ENCODE data around the gene UST.
"Not testable (repeated sequence)": the region's sequence is repeated elsewhere in the genome, so short reads cannot be mapped to it uniquely, and the experiment has no call there.

The UST gene

DNA sequence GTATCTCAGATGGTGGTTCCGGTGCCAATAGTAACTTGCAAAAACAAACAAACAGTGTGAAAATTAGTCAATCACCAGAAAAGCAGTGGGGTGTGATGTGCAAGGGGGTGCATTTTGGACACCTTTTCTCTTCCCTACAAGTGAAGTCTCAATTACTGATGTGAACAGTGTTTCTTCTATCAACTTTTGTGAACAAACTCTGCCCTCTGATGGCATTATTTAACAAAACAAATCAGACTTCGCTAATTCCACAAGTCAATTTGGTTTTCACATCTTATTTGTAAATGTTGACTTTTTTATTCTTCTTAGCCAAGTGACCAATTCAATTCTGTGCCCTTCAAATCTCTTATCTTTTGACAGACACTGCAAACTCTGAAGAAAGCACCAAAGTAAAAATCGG, 212.2 kb downstream of the UST start:
- DNase-seq: no peak

DNA sequence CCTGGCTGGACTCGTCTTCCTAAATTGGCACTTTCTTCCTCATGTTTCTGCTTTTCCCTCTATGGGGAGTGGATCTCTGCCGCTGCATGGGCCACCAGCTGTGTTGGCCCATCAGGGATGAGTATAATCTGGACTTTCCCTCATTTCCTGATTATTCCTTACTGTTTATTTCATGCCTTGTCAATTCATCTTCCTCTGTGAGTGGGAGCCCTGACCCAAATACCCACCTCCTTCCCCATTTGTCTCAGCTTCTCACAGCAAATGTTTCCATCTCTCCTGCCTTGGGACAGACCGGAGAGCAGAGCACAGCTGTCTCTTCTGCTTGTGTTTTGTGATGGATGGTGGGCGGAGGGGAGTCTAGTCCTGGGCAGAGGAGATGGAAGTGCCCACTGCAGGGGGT, 212.7 kb downstream of the UST start:
- DNase-seq: no peak

DNA sequence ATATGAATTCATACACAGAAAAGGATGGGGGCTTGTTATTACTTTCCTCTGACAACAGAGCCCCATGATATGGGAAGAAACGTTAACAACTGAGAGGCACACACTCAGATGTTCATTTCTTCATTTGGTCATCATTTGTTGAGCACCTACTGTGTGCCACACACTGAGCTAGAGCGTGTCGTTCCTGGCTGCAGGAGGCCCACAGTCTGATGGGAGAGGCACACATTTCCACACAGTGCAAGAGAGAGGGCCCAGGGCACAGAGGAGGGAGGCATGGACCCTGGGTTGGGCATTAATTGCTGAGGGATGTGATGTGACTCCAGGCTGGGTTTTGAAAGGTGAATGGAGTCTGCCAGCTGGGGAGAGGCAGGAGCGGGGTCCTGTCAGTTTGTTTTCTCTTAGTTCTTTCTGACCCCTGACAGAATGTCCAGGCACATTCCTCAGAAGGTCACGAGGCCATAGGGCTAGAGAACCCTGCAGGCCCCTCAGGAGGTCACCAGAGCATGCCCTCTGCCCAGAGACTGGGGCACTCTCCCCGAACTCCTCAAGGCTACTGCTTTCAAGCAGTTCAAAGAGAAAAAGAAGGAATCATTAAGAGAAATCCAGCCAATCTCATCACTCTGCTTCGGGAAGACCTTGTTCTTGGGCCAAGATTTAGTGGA, 216.2 kb downstream of the UST start:
- DNase-seq: no peak

DNA sequence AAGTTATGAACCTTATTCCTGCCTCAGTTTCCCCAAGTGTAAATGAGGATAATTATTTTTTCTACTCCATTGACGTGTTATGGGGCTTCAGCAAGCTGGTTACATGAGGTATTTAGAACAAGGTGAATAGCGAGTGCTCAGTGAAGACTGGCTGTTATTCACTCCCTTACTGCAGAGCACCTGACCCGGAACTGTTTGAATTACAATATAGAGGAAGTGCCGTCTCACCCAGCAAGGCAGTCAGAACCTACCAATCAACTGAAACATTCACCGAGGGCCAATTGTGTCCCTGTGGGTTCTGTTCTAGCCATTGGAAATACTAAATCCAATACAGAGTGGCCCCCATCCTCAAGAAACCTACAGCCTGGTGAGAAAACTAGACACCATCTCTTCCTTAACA, 216.9 kb downstream of the UST start:
- no peak for DNase-seq

DNA sequence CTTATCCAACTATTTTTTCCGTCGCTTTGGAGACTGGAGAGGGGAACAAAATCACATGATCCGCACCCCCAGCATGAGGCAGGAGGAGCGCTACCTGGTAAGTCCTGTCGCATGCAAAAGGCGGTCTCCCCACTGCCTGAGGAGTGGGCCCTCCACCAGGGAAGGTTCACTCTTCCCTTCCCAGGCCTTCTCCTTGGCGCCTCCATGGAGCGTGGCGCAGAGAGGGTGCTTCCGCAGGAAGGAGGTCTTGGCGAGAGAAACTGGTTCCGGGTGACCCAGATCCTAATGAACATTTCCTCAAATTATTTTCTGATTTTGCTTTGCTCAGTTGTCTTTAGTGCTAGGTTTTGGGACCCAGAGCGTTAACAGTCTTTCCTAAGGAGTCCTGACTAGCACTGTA, 217.6 kb downstream of the UST start:
- no peak for DNase-seq

DNA sequence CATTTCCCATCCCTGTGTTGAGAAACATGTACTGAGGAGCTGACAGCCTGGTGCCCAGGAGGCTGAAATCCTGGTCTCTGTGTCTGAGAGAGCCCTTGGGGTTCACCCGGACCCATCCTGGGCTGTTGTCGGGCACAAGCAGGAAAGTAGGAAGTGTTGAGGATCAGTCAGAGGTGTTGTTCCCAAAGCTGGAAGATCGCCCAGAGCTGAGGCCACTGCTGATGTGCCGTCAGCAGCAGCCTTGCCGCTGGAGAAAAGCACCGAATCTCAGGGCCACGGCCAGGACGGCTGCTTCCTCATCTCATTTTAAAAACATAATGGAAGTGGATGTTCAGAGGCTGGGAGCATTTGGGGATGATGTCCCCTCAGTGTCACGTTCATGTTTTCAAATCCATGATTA, 218.5 kb downstream of the UST start:
- DNase-seq: no peak

DNA sequence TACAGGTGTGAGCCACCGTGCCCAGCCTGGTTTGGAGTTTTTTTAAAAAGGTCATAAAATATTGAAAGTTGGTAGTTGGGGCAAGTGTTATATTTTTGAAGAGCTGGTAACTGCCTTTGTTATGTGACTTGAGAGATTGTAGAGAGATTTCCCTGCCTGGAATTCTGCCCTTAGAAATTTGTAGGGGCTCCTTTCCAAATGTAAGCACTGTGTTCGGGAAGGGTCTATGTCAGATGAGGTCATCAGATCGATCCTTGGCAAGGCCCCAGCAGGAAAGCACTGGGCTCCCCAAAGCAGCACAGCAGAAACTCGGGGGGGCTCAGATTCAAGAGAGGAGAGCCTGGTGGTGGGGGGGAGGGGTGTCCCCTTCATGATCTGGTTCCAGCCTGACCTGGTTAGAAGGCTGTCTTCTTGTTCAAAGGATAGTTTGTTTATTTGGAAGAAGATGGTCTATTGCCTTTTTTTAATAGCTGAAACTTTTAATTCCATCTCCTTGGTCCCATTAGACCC, 220.2 kb downstream of the UST start:
- DNase-seq: no peak

DNA sequence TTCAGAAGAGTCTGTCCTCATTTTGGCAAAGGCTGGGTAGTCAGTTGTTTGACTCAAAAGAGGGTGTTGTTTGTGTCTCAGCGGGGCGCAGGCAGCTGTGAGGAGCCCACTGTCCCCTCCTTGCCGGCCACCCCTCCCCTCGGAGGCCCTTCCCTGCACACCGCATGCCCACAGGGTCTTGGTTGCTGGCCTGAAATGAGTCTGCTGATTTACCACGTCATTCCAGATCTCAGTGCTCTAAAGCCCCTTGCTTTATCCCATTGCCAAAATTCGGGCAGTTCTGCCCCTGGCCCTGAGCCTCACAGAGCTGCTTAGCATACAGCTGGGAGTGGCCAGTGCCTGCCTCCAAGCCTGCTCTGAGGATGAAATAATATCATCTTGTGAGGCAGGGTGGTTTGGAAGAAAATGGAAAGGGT, 220.7 kb downstream of the UST start:
- no peak for DNase-seq

DNA sequence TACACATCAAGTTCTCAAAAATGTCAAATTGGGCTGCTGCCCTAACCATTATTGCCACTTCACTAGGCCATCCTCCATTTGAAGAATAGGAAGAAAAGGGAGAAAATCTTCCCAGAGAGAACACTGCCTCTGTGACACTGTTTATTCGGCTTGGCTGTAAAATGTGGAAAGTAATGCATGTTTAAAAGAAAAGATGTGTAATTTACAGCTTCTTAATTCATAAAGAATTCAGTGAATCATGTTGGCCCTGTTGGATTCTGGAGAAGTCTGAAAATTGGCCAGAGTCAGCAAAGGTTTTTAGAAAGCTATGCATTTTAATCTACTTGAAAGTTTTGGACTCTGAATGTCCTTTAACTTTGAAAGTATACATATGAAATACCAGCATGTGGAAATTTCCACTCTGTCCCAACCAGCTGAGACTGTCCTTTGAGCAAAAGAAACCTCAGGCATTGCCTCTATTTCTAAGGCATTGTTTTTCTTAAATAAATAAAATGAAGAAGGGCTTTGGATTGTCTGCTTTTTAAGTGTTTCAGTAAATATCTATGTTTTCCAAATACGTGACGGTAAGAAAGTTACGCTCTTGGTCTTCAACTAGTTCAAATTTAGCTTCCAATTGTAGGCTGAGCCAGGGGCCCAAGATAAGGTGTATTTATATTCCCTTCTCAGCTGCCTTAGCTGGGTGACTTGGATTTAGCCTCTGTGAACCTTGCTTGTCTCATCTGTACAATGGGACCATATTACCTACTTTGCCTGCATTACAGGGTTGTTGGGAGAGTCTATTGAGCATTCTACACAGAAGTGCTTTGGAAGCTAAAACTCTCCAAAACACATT, 222.2 kb downstream of the UST start:
- no peak for DNase-seq

DNA sequence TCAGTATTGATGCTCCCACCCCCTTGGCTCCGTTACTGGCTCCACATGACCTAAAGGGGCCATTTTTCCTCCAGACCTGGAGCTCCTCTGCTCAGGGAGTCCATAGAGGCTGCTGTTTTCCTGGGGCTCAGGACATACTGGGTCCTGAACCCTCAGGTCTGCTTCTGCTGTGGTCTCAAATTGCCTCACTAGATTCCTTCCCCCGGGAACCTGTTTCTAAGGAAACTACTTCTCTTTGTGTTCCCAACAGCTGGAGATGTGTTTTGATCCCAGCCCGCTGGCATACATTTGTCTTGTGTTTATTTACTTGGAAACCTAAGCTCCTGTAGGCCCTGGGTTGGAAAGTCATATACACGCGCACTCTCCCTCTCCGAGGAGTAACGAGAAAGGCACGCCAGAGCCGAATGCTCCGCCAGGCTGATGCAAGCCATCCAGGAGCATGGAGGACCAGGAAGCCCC, 222.8 kb downstream of the UST start:
- no peak for DNase-seq

DNA sequence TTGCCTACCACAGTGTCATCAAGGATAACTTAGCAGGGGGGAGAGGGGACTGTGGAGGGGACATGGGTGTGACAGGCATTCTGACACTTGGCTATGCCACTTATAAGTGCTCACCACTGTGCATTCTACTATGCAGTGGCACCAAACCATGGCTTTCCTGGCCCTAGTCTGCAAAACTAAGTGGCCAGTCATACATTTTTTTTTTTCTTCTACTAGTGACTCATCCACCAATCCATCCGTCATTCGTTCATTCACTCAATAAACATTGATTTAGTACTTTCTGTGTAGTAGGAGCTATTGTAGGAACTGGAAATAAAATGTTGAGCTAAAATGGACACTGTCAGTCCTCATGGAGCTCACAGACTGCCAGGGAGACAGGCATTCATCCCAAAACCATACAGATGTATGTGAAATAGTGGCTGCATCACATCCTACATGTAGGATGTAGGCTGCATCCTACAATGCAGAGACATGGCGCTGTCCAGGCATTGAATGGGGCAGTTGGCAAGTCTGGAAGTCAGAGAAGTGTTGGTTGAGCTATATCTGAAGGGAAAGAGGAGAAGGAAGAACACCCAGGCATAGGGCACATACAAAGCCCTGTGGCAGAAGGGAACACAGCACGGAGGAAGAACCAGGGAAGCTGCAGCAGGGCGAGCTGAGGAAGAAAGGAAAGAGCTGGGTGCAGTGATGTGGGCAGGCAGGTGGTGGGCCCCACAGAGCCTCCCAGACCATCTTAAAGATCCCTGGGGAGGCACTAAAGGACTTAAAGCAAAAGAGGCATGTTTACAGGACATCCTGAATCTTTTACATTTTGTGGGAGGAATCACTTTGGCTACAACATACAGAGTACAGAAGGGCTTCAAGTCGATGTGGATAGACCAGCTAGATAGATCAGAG, 224.4 kb downstream of the UST start:
- no peak for DNase-seq

DNA sequence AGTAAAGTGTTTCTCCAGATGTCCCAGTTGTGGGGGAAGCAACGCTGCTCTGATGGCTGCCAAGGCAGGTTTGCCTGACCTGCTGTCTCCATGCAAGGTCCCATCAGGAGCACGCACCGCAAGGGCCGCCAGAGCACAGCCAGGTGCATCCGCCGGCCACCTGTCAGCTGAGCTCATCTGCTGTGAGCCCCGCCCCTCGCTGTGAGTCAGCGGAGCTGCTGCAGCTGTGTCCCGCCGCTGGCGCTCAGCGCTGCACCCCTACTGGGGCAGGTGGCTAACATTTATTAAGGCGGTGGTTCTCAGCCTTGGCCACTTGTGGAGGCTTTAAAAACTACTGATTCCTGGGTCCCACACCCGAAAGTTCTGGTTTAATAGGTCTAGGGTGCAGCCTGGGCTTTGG, 225.7 kb downstream of the UST start:
- peak; percentile 31 for DNase-seq

DNA sequence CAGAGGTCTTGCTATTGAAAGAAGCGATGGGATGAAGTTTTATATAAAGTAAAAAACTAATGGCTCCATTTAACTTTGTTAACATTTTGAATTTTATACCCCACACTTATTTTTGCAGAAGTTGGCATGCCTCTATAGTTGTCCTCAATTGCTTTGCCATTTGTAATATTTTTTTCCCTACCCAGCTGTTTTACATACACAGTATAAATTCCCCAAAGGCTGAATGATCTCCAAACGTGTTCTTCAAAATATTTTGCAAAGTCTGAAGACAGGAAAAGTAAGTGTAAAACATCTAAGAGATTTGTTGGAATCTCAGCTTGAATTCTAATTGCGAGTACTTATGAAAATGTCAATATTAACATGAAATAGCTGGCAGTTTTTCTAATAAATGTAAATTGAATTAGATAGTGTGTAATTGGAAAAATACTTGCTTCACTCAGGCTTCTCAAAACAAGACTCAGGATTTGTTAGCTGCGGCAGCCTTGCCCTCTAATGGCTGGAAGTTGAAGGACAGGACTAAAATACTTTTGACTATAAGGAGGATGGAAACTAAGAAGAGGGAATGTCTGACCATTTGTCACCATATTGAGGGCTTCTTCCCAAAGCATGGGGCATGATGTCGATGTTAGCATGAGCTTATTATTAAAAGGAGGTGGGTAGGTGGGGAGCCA, 226.8 kb downstream of the UST start:
- no peak for DNase-seq

DNA sequence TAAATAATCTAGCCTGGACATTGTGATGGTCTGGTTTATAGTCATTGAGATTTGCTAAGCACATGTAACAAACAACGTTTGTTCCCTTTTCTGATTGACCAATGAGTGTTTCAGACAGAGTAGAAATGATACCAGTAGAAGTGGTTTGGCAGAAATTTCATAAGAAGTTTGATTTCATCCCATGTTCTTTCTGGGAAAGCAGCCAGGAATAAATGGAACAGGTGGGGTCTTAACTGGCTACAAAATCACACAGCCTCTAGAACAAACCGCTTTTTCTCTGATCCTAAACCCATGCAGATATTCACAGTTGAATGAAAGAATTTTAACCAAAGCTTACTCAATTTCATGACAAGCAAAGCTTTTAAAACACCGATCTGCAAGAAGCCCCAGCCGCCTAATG, 227.5 kb downstream of the UST start:
- DNase-seq: no peak

DNA sequence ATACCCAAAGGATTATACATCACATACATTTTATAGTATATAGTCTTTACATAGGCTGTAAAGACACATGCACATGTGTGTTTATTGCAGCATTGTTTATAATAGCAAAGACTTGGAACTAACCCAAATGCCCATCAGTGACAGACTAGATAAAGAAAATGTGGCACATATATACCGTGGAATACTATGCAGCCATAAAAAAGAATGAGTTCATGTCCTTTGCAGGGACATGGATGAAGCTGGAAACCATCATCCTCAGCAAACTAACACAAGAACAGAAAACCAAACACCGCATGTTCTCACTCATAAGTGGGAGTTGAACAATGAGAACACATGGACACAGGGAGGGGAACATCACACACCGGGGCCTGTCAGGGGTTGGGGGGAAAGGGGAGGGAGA, 231.5 kb downstream of the UST start:
- not testable (repeated sequence) for DNase-seq

DNA sequence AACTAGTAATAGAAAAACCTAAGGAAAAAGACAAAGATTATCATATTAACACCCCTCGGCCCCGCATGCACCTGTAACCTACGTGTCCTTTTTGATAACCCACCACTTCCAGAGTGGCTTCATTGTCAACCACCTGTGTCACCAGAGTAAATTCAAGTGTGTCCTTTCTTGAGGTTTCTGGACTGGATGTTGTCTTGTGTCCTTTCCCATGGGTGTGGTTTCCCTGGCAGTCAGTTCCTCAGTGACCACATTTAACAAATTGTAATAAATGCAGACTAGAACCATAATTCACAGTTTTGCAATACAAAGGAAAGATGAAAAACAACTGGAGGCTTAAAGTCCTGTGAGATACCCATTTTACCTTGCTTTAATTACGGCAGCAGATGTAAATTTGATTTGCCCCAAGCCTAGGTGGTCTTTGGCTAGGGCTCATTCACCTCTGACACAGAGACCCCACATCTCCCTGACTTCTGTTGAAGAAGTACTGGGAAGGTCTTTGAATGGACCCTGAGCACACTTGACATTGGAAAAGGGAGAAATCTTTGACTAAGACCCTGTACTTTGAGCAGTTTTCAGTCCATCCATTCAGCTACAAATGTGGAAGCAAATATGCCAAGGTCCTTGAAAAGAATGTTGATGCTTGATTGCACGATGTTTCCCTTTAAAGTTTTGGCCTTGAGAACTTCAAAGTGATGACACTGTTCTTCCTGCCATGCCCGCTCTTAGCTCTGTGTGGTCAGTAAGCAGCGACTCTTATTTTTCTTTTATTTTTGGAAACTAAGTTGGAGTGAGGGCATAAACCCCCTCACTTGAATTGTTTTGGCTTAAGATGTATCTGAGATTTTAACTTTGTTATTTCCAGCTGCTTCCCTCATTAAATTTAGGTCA, 232.4 kb downstream of the UST start:
- no peak for DNase-seq

DNA sequence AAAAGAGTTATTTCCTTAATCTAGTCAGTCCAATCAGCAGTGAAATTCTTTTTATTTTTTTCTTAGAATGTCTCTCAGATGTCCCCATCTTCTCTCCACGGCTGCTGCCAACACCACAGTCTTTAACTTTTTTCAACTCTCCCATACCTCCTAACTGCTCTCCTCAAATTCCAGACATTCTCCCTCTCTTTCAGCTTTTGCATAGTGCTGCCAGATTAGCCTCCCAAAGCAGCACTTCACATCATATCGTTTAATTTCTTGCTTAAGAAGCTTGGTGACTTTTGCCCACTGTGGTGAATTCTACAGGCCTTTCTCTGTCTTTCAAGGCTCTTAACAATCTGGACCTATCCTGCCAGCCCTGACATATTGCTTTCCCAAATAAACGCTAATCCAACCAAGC, 233.4 kb downstream of the UST start:
- no peak for DNase-seq

DNA sequence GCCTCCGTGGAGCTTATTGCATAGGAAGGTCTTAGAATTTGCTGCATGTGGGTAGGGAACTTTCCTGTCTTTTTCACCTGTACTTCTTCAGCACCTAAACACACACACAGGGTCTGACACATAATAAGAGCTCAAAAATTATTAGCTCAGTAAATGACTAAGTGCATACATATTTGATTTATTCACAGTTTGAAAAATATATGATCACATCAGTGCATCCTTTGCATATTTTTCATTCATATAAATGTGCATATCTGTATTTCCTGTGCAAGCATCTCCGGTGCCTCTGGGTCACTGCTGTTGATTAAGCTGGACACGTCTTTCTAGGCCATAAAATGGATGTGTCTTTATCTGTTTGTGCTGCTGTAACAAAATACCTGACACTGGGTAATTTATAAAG, 234.7 kb downstream of the UST start:
- DNase-seq: no peak

DNA sequence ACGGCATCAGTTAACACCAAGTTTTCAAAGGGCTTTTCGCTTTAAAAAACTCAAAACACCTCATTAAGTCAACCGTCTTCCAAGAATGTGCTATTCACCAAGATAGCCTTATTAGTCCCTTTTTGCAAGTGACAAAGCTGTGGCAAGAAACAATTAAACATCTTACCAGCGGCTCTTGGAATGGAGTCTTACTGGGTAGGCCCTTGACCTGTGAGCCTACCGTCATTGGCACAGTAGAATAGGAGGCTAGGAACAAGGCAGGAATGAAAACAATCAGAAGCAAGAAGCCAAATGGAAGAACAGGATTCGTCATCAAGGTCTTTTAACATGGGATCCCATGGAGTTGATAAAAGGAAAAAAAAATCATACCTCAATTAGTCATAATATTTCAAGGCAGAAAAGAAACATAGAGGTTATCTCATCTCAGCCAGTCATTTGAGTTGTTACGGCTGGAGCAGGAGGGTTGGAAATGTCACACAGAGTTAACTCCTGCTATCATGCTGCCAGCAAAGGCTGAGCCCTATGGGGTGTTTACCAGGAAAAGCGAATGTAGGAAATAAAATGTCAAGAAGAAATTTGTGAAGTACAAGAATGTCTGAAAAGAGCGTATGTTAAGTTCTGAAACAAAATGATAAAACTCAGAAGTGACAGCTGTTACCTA, 236.4 kb downstream of the UST start:
- no peak for DNase-seq

DNA sequence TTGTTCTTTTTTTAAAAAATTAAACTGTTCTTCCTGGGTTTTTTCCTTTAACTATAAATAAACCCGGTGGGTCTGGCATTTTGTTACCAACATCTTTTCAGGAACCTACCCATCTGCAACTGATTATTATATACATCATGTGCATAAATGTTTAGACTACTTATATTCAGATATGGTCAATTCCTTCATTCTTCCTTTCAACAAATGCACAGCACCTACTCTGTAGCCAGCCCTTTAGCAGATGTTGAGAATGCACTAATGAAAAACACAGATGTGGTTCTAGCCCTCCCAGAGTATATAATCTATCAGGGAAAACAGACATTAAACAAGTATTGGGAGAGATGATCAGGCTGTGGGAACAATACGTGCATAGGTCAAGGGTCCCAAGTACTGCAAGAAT, 237.1 kb downstream of the UST start:
- no peak for DNase-seq

DNA sequence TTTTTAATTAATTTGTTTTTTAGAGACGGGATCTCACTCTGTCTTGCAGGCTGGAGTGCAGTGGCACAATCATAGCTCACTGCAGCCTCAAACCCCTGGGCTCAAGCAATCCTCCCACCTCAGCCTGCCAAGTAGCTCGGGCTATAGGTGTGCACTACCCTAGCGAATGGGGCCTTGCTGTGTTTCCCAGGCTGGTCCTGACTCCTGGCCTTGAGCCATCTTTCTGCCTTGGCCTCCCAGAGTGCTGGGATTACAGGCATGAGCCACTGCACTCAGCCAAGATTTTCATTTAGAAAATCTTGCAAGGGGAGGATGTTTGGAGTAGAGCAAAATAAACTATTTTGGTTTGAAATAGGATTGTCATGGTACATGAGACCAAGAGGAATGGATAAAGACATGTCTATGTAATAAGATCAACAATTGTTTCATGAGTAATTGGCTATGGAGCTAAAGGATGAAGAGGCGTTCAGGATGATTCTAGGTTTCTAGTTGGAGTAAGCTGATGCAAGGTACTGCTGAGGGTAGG, 237.8 kb downstream of the UST start:
- DNase-seq: no peak
